SU-DHL-6 (cell line): ENCODE data around the gene SREBF2.

Experiments
- CTCF ChIP-seq: fragments of 200-600 bp; sonication (generic); IDR thresholded peaks from one replicate; pipeline ENCODE4 v1.5.1; 2017; ENCODE audit warnings: antibody characterized with exemption, mild to moderate bottlenecking, low read length, moderate library complexity; ENCODE audit not compliant: insufficient read depth, poor library complexity, severe bottlenecking
- EZH2phosphoT487 ChIP-seq: fragments of 200-600 bp; sonication (generic), shearing (Covaris generic); conservative IDR thresholded peaks from 2 replicates; pipeline ENCODE4 v1.6.1; 2018; ENCODE audit warnings: mild to moderate bottlenecking, antibody characterized with exemption, low read length, moderate library complexity, mixed read lengths

GRCh38 chr22:41910050-41911000, 77.4 kb downstream of the SREBF2 start:
- TF ChIP-seq CTCF (no peak), EZH2phosphoT487 (0 out of 2 replicates have a peak, but pooled peaks have one; percentile 86)
